GM12873 (cell line): ENCODE data around the gene ZDHHC12.

Experiments
- CTCF ChIP-seq: IDR thresholded peaks from 2 replicates; pipeline ENCODE4 v1.5.1; 2012; ENCODE audit warnings: low read depth, mild to moderate bottlenecking, moderate library complexity, low read length, control low read depth; ENCODE audit not compliant: insufficient read depth; ENCODE audit errors: missing control alignments

The ZDHHC12 gene

GRCh38 chr9:128707446-128707845, 16.5 kb downstream of the ZDHHC12 start:
- no peak for TF ChIP-seq CTCF

- TF ChIP-seq CTCF = no peak
Observed at GRCh38 chr9:128706671-128707381, 17.1 kb downstream of the ZDHHC12 start.

- no peak for TF ChIP-seq CTCF
Observed at GRCh38 chr9:128706045-128706444, 17.9 kb downstream of the ZDHHC12 start.

GRCh38 chr9:128705051-128705965, 18.6 kb downstream of the ZDHHC12 start:
- TF ChIP-seq CTCF = no peak

- TF ChIP-seq CTCF = no peak
Observed at GRCh38 chr9:128704356-128704670, 19.6 kb downstream of the ZDHHC12 start.

GRCh38 chr9:128703616-128704355, 20.1 kb downstream of the ZDHHC12 start:
- TF ChIP-seq CTCF = no peak
